Activated CD8-positive, alpha-beta memory T cell treated with anti-CD3 and anti-CD28 coated beads for 4 hours (primary cell): ENCODE results near the gene TMEM120B.
"Not testable (repeated sequence)": the region's sequence is repeated elsewhere in the genome, so short reads cannot be mapped to it uniquely, and the experiment has no call there.

Experiments used
- DNase-seq, 2 donors: peaks; one replicate each; pipeline ENCODE4 v3.0.0-alpha.2; 2020; ENCODE audit warnings: low read depth in 2 of 2

The TMEM120B gene

DNA sequence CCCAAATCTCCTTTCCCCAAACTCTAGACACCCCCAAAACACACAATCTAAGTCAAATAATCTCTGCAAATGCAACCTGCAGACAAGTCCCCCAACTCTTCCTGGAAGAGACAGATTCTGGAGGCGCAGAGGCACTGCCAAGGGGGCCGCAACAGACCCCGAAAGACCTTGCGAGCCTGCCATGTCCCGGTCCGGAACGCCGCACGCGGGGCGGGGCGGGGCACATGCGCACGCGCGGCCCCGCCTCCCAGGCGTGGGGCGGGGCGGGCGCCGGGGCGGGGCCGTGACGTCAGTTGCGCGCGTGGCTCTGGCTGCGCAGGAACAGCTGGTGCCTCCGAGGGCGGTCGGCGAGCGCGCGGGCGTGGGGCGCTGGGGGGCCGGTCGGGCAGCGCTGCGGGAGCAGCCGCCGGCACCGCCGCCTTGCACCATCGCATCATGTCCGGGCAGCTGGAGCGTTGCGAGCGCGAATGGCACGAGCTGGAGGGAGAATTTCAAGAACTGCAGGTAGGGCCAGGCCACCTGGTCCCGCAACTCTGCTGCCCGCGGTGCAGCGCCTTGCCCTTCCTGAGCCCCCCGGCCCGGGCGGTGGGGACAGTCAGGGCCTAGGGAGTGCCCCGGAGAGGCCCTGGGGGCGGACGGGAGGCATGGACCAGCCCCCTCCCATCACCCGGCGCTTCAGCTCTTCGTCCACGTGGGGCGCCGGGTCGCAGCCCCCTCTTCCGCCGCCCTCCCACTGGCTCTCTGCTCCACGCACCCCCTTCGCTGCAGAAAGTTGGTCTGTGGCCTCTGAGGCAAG is at the start of gene TMEM120B:
Gene TMEM120B (plus strand): TSS at position 292 of the 796 bp plus-strand sequence. CDS start 144 bp downstream, at position 436.
- peak; percentile 66 to 73 for DNase-seq

DNA sequence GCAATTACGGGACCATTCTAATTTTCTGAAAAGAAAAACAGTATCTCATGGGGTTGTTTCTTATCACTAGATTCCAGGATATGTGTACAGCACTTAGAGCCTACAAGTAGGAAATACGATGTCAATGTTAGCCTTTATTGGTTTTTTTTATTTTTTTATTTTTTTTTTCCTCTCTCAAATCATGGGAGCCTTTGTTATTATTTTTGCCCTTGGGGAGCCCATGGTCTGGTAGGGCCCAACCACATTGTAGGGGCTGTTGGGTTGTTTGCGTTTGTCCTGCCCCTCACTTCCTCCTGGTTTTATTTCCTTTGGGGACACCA is 49.0 kb upstream of the TMEM120B start:
- DNase-seq = no peak

DNA sequence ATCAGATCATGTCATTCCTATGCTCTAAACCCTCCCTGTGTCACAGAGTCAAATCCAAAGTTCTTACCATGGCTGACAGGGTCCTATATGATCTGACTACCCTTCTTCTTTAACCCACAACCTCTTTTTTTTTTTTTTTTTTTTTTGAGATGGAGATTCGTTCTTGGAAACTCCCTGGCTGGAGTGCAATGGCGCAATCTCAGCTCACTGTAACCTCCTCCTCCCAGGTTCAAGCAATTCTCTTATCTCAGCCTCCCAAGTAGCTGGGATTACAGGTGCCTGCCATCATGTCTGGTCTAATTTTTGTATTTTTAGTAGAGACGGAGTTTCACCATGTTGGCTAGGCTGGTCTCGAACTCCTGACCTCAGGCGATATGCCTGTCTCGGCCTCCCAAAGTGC is 45.7 kb upstream of the TMEM120B start:
- DNase-seq = not testable (repeated sequence)

DNA sequence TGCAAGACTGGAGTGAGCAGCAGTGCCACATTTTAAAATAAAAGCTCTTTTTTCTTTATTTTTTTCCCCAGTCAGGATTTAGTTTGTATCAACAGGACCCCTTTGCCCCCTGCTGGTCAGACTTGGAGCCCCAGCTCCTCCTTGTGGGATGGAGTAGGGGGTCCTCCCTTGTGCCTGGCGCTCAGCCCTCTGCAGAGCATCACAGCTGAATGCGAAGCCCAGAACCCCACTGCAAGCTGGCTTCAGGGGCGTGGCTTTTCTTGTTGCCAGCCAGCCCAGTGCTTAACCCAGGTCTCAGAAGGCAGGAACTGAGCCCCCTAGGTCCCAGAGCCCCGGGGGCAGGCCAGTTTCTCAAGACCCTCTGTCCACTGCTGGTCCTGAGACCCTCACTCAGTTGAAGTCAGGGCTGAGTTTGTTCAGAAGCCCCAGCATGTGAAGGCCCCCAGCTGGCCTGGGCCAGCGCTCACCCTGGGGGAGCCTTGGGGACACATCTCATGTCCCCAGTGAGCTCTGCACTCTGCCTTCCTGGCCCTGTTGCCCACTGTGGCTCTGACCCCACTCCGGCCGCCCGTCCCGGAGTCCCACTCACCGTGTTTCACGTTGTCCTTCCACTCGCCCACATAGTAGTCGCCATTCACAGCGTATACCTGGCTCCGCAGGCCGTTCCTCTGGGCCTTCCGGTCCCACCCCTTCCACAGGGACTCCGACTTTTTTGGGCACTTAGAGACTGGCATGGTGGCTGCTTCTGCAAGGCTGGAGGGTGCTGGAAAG is 43.6 kb upstream of the TMEM120B start:
- peak in 1 of 2 donors; percentile 38 for DNase-seq

DNA sequence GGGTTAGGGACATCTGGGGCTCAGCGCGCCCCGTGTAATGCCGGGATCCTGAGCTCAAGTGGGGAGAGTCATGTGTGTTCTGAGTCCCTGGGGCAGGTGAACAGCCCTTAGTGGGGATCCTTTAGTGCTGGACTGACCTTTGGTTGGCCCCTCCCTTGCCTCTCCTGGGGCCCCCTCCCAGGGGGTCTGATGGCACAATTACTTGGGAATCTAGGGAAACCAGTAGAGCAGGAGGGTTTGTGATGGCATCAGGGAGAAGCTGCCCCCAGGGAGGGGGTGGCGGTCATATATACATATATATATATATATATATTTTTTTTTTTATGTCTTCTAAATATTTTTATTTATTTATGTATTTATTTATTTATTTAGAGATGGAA is 43.0 kb upstream of the TMEM120B start, which contains the start of gene MORN3:
Gene MORN3 (minus strand): TSS at position 134 of the 380 bp plus-strand sequence. CDS start 171 bp downstream, outside the sequence.
- no peak for DNase-seq

DNA sequence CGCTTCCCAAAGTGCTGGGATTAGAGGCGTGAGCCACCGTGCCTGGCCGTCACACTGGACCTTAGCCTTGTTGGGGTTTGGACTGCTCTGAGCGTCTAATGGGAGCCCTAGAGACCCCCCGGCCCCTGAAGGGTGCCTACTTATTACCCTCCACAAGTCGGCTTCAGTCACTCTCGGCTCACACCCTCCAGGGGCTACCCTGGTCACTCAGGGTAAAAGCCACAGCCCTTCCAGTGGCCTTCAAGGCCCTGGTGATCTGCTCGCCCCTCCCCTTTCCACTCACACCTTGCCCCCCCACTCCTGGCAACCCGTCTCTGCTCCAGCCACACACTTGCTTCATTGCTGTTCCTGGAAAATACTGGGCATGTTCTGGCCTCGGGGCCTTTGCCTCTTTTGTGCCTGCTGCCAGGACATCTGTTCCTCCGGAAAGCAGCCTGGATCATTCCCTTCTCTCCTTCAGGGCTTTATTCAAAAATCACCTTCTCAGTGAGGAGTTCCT is 39.5 kb upstream of the TMEM120B start:
- no peak for DNase-seq

DNA sequence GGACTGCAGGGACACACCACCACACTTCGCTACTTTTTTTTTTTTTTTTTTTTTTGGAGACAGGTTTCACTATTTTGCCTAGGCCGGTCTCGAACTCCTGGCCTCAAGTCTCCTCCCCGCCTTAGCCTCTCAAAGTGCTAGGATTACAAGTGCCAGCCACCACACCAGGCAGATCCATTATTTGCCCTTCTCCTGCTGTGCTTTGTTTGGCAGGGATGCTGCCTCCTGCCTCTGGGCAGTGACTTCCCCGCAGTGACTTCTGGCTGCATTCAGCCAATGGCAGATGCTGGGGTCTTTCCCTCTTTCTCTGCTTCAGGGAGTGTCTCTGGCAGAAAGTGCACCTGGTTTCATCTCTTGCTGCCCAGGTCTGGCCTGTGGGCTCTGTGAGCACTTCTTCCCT is 36.4 kb upstream of the TMEM120B start:
- no peak for DNase-seq

DNA sequence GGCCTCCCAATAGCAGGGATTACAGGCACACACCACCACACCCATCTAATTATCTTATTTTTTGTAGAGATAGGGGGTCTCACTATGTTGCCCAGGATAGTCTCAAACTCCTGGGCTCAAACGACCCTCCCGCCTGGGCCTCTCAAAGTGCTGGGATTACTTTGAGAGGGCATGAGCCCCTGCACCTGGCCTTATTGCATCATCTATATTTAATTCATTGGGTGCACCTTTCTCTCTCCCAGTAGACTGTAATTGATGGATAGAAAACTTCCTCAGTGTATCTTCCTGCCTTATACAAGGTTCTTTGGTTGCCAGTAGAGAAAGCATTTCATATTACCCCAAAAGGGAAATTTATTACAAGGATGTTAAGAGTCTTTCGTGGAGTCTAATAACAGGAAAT is 34.2 kb upstream of the TMEM120B start:
- no peak for DNase-seq

DNA sequence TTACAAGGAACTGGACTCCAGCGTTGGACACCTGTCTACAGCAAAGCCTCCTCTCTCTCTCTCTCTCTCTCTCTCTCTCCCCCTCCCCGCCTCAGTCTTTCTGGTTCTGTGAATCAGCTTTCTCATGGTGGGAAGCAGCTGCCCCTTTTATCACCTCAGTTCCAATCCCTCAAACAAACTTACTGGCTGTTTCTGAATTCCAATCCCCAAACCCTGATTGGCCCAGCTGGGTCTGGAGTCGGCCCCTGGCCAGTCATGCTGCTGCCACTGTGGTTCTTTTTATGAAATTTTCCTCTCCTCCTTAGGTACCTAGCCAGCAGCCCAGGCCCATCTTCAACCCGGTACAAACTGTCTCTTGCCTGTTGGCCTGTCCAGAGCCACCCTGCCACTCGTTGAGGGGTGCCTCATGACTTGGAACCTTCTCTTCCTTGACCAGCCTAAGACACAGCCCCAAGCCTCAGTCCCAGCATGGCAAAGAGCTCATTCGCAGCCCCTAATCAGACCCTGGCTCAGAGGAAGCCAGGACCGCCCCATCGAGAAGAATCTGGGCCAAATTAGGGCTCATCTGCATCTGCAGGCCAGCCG is 33.7 kb upstream of the TMEM120B start:
- no peak for DNase-seq

DNA sequence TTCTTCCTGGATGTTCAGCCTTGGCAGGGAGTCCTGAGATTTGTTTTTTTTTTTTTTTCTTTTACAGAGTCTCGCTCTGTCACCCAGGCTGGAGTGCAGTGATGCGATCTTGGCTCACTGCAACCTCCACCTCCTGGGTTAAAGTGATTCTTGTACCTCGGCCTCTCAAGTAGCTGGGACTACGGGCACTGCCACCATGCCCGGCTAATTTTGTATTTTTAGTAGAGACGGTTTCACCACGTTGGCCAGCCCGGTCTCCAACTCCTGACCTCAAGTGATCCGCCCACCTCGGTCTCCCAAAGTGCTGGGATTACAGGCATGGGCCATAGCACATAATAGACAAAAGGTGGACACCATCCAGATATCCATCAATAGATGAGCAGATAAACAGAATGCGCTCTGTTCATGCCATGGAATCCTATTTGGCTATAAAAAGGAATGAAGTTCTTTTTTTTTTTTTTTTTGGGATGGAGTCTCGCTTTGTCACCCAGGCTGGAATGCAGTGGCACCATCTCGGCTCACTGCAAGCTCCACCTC is 32.8 kb upstream of the TMEM120B start:
- not testable (repeated sequence) for DNase-seq

DNA sequence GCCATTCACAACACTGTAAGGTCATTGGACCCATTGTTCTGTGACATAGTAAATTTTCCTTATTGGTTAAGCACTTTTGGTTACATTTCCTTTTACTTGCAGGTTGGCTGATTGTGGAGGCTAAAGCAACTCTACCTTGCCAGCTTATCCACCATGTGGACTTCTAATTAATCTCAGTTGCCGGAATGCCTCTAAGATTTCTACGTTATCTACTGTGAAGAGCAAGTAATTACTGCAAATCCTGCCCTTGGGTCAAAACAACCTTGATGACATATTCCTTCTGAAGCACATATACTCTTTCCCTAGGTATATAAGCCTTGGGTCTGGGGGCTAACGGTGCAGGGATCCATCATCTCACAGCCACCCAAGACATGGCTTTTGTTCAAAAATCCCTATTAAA is 23.6 kb upstream of the TMEM120B start:
- no peak for DNase-seq

DNA sequence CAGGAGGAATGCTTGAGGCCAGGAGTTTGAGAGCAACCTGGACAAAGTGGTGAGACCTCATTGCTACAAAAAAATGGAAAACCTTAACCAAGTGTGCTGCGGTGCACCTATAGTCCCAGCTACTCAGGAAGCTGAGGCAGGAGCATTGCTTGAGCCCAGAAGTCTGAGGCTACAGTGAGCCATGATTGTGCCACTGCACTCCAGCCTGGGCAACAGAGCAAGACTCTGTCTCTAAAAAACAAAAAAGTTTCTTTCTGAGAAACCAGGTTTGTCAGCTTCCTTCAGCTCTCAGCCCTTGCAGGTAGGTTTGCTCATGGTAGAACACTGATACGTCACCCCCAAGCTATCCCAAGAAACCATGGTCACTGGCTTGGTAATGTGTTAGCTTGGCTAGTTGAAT is 23.1 kb upstream of the TMEM120B start:
- DNase-seq = no peak

DNA sequence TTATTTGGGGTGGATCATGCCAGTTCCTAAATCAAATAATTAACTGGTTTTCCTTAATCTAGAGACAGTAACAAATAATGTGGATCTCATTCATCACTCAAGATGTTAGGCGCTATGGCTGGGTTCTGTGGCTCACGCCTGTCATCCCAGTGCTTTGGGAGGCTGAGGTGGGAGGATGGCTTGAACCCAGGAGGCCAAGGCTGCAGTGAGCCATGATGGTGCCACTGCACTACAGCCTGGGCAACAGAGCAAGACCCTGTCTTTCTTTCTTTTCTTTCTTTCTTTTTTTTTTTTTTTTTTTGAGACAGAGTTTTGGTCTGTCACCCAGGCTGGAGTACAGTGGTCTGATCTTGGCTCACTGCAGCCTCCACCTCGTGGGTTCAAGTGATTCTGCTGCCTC is 19.8 kb upstream of the TMEM120B start:
- not testable (repeated sequence) for DNase-seq

DNA sequence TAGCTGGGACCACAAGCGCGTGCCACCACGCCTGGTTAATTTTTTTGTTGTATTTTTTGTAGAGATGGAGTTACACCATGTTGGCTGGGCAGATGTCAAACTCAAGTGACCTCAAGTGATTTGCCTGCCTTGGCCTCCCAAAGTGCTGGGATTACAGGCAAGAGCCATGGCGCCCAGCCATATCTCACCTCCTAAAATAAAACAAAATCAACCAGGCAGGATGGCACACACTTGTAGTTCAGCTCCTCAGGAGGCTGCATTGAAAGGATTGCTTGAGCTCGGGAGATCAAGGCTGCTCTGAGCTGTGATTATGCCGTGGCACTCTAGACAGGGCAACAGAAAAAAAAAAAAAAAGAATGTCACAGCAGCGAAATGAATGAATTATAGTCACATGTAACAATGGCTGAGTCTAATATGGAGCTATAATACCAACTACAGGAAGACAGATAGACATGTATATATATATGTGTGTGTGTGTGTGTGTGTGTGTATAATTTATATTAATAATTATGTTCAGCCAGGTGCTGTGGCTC is 19.3 kb upstream of the TMEM120B start:
- DNase-seq = no peak

DNA sequence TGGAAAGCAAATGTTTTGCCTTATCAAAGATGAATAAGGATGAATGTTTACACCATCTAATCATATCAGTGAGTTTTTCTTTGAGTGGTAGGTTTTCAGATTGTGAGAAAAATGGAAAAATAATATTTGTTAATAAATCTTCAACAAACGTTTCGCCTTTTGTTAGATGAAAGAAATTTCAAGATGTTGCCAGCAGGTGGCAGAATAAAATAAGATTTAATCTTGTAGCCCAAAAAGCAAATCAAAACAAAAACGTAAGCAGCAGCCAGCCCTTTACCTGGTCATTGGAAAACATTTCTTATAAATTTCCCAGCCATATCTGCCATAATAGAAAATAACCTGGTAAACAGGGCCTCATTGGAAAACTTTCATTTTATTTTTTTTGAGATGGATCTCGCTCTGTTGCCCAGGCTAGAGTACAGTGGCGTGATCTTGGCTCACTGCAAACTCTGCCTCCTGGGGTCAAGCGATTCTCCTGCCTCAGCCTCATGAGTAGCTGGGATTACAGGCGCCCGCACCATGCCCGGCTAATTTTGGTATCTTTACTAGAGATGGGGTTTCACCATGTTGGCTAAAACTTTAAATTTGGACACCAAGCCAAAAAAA is 15.4 kb upstream of the TMEM120B start:
- DNase-seq = no peak

DNA sequence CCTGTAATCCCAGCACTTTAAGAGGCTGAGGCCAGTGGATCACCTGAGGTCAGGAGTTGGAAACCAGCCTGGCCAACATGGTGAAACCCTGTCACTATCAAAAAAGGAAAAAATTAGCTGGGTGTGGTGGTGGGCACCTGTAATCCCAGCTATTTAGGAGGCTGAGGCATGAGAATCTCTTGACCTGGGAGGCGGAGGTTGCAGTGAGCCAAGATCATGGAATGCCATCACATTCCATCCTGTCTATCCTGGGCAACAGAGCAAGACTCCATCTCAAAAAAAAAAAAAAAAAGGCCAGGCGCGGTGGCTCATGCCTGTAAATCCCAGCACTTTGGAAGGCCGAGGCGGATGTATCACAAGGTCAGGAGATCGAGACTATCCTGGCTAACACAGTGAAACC is 14.7 kb upstream of the TMEM120B start:
- DNase-seq = not testable (repeated sequence)

DNA sequence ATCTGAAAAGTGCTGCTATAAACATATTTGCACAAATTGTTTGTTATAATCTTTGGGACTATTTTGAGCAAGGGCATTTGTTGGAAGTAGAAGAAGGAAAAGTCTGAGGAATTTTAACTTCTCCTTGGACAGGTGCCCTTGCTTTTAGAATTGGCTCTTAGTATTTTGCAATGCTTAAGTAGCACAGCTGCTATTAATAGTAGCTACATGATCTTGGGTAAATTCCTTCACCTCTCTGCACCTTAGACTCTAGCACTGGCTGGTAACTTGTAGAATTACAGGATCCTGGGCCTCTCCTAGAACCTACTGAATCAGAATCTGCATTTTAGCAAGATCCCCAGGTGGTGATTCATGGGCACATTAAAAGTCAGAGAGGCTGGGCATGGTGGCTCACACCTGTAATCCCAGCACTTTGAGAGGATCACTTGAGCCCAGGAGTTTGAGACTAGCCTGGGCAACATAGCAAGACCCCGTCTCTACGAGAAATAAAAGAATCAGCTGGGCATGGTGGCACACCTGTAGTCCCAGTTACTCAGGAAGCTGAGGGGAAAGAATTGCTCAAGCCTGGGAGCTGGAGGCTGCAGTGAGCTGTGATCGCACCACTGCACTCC is 10.8 kb upstream of the TMEM120B start:
- no peak for DNase-seq

DNA sequence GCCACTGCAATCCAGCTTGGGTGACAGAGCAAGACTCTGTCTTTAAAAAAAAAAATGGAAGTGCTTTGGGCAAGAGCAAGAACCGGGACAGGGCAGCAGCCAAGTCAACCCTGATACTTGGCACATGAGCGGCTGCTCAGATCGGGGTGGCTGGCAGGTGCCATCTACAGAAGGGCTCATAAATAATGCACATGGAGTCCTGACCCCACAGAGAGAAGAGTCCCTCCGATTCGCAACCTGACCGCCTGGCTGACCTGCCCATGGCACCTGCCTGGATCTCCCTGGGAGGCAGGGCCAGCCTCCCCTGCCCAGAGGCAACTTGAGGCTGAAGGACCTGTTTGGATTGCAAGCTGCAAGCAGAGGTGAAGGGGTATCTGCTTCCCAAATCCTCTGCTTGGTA is 9.6 kb upstream of the TMEM120B start:
- DNase-seq = no peak

DNA sequence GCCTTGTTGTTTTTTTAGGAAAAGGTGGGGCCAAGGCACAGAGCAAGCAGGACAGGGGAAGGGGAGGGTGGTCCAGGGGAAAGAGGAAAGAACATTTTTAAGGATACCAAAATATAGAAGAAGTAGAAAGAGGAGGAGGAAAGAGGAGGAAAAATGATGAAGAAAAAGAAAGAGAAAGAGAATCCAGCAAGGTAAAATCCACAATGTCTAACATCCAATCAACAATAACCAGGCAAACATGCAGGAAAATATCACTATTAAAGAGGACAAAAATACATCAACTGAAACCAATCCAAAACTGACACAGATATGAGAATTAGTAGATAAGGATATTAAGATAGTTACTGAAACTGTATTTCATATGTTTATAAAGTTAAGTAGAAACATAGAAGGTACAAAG is 7.0 kb upstream of the TMEM120B start:
- DNase-seq = no peak

DNA sequence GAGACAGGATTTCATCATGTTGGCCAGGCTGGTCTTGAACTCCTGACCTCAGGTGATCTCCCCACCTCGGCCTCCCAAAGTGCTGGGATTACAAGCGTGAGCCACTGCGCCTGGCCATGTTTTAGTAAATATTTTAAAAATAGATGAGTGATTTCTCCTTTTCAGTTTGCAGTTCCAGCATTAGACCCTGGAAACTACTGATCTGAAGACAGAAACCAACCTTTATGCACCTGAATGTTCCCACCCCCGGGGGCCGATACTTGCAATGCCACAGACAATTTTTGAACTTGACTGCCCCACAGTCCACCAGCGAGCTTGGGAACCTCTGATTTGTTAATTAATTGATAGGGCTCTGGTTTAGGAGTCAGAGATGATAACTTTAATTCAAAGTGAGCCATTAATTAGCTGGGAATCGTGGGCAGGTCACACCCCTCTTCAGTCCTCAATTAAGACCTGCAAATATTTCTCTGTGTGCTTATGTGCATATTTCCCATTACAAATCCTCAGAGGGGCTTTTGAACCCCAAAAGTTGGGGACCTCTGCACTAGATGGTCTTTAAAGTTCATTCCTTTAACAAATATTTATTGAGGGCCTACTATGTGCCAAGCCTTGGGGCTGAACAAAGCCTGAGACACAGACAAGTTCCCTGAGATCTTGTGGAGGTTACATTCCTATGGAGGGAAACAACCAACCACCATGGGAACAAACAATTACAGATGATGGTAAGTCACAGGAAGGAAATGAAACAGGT is 4.1 kb upstream of the TMEM120B start:
- no peak for DNase-seq

DNA sequence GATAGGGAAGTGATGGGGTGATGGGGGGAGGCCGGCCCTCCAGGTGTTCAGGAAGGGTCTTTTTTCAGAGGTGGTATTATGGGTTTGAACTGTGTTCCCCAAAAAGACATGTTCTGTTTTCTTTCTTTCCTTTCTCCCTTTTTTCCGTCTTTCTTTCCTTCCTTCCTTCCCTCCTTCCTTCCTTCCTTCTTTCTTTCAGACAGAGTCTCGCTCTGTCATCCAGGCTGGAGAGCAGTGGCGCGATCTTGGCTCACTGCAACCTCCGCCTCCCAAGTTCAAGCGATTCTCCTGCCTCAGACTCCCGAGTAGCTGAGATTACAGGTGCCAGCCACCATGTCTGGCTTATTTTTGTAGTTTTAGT is 3.5 kb upstream of the TMEM120B start:
- not testable (repeated sequence) for DNase-seq
